ENCODE measurements around the gene DENND2C. TPM values are rescaled to one million over a fixed set of nuclear protein-coding genes. Genes with fewer than 3 reads are reported as not detected.

DENND2C gene
- total and polyA plus RNA-seq, 2 donors: 0.47 to 2.9 TPM

GRCh38 chr1:114690148-114690547, 20.3 kb upstream of the DENND2C start:
- no peaks in the 10 kb centered on the region for H3K9me3 ChIP-seq (ENCODE audit: control insufficient read depth in 2 of 2, insufficient read depth in 1 of 2, low read length in 1 of 2)
- no peaks in the 10 kb centered on the region for H3K4me1 ChIP-seq (ENCODE audit: control insufficient read depth in 2 of 2, insufficient read depth in 2 of 2, low read length in 2 of 2)
- H3K36me3 ChIP-seq (ENCODE audit: control insufficient read depth in 2 of 2, insufficient read depth in 2 of 2, low read length in 1 of 2): no peaks in the 10 kb centered on the region
- no peak overlapping the region for H3K4me3 ChIP-seq (ENCODE audit: low read length in 2 of 2)
- DNase-seq (ENCODE audit: low read depth in 6 of 9, low spot score in 9 of 9): no peak
- H3K27me3 ChIP-seq (ENCODE audit: control insufficient read depth in 2 of 2, insufficient read depth in 1 of 2, low read length in 1 of 2): no peaks in the 10 kb centered on the region
- no peak overlapping the region for H3K27ac ChIP-seq (ENCODE audit: low read depth in 1 of 2, low read length in 1 of 2)
- 92% methylated on average over 1 of the region's 1 CpG for WGBS

GRCh38 chr1:114688526-114688925, 18.7 kb upstream of the DENND2C start:
- no peaks in the 10 kb centered on the region for H3K4me1 ChIP-seq (ENCODE audit: control insufficient read depth in 2 of 2, insufficient read depth in 2 of 2, low read length in 2 of 2)
- no peak for DNase-seq (ENCODE audit: low read depth in 6 of 9, low spot score in 9 of 9)
- H3K36me3 ChIP-seq (ENCODE audit: control insufficient read depth in 2 of 2, insufficient read depth in 2 of 2, low read length in 1 of 2): no peaks in the 10 kb centered on the region
- no peaks in the 10 kb centered on the region for H3K9me3 ChIP-seq (ENCODE audit: control insufficient read depth in 2 of 2, insufficient read depth in 1 of 2, low read length in 1 of 2)
- peaks cover 0 to under 1% of the 10 kb centered on the region in 2 donors for H3K27me3 ChIP-seq (ENCODE audit: control insufficient read depth in 2 of 2, insufficient read depth in 1 of 2, low read length in 1 of 2)
- no peak overlapping the region for H3K27ac ChIP-seq (ENCODE audit: low read depth in 1 of 2, low read length in 1 of 2)
- H3K4me3 ChIP-seq (ENCODE audit: low read length in 2 of 2): no peak overlapping the region
- 84% methylated on average over 4 of the region's 4 CpGs for WGBS

- Histone ChIP-seq H3K4me3 (ENCODE audit: low read length in 2 of 2) (no peak overlapping the region), H3K36me3 (ENCODE audit: control insufficient read depth in 2 of 2, insufficient read depth in 2 of 2, low read length in 1 of 2) (no peaks in the 10 kb centered on the region), H3K27me3 (ENCODE audit: control insufficient read depth in 2 of 2, insufficient read depth in 1 of 2, low read length in 1 of 2) (peaks cover 0 to 2% of the 10 kb centered on the region in 2 donors), H3K9me3 (ENCODE audit: control insufficient read depth in 2 of 2, insufficient read depth in 1 of 2, low read length in 1 of 2) (no peaks in the 10 kb centered on the region), H3K4me1 (ENCODE audit: control insufficient read depth in 2 of 2, insufficient read depth in 2 of 2, low read length in 2 of 2) (no peaks in the 10 kb centered on the region), H3K27ac (ENCODE audit: low read depth in 1 of 2, low read length in 1 of 2) (no peak overlapping the region)
- 90% methylated on average over 5 of the region's 5 CpGs for WGBS
- DNase-seq (ENCODE audit: low read depth in 6 of 9, low spot score in 9 of 9): no peak
Measured at GRCh38 chr1:114685851-114686250, 16.0 kb upstream of the DENND2C start.

- Histone ChIP-seq H3K36me3 (ENCODE audit: control insufficient read depth in 2 of 2, insufficient read depth in 2 of 2, low read length in 1 of 2) (no peaks in the 10 kb centered on the region), H3K27me3 (ENCODE audit: control insufficient read depth in 2 of 2, insufficient read depth in 1 of 2, low read length in 1 of 2) (peaks cover 0 to 5% of the 10 kb centered on the region in 2 donors), H3K9me3 (ENCODE audit: control insufficient read depth in 2 of 2, insufficient read depth in 1 of 2, low read length in 1 of 2) (no peaks in the 10 kb centered on the region), H3K4me1 (ENCODE audit: control insufficient read depth in 2 of 2, insufficient read depth in 2 of 2, low read length in 2 of 2) (no peaks in the 10 kb centered on the region), H3K4me3 (ENCODE audit: low read length in 2 of 2) (no peak overlapping the region), H3K27ac (ENCODE audit: low read depth in 1 of 2, low read length in 1 of 2) (no peak overlapping the region)
- DNase-seq (ENCODE audit: low read depth in 6 of 9, low spot score in 9 of 9): no peak
- WGBS: 95% methylated on average over 5 of the region's 5 CpGs
Measured at GRCh38 chr1:114677691-114678090, 7.8 kb upstream of the DENND2C start.

- H3K27me3 ChIP-seq (ENCODE audit: control insufficient read depth in 2 of 2, insufficient read depth in 1 of 2, low read length in 1 of 2): peaks cover 0 to 11% of the 10 kb centered on the region in 2 donors
- H3K4me3 ChIP-seq (ENCODE audit: low read length in 2 of 2): no peak overlapping the region
- no peaks in the 10 kb centered on the region for H3K4me1 ChIP-seq (ENCODE audit: control insufficient read depth in 2 of 2, insufficient read depth in 2 of 2, low read length in 2 of 2)
- H3K9me3 ChIP-seq (ENCODE audit: control insufficient read depth in 2 of 2, insufficient read depth in 1 of 2, low read length in 1 of 2): no peaks in the 10 kb centered on the region
- no peak overlapping the region for H3K27ac ChIP-seq (ENCODE audit: low read depth in 1 of 2, low read length in 1 of 2)
- 94% methylated on average over 1 of the region's 1 CpG for WGBS
- no peak for DNase-seq (ENCODE audit: low read depth in 6 of 9, low spot score in 9 of 9)
- no peaks in the 10 kb centered on the region for H3K36me3 ChIP-seq (ENCODE audit: control insufficient read depth in 2 of 2, insufficient read depth in 2 of 2, low read length in 1 of 2)
Measured at GRCh38 chr1:114676115-114676514, 6.3 kb upstream of the DENND2C start.

GRCh38 chr1:114671939-114672275, 2.1 kb upstream of the DENND2C start:
- WGBS: 94% methylated on average over 7 of the region's 7 CpGs
- Histone ChIP-seq H3K9me3 (ENCODE audit: control insufficient read depth in 2 of 2, insufficient read depth in 1 of 2, low read length in 1 of 2) (peaks cover 0 to 5% of the 10 kb centered on the region in 2 donors), H3K27ac (ENCODE audit: low read depth in 1 of 2, low read length in 1 of 2) (no peak overlapping the region), H3K4me1 (ENCODE audit: control insufficient read depth in 2 of 2, insufficient read depth in 2 of 2, low read length in 2 of 2) (peaks cover 6 to 10% of the 10 kb centered on the region in 2 donors), H3K4me3 (ENCODE audit: low read length in 2 of 2) (no peak overlapping the region), H3K36me3 (ENCODE audit: control insufficient read depth in 2 of 2, insufficient read depth in 2 of 2, low read length in 1 of 2) (no peaks in the 10 kb centered on the region), H3K27me3 (ENCODE audit: control insufficient read depth in 2 of 2, insufficient read depth in 1 of 2, low read length in 1 of 2) (peaks cover 7 to 36% of the 10 kb centered on the region in 2 donors)
- DNase-seq (ENCODE audit: low read depth in 6 of 9, low spot score in 9 of 9): no peak

- Histone ChIP-seq H3K4me3 (ENCODE audit: low read length in 2 of 2) (no peak overlapping the region), H3K4me1 (ENCODE audit: control insufficient read depth in 2 of 2, insufficient read depth in 2 of 2, low read length in 2 of 2) (peaks cover 6 to 10% of the 10 kb centered on the region in 2 donors), H3K36me3 (ENCODE audit: control insufficient read depth in 2 of 2, insufficient read depth in 2 of 2, low read length in 1 of 2) (no peaks in the 10 kb centered on the region), H3K27ac (ENCODE audit: low read depth in 1 of 2, low read length in 1 of 2) (no peak overlapping the region), H3K9me3 (ENCODE audit: control insufficient read depth in 2 of 2, insufficient read depth in 1 of 2, low read length in 1 of 2) (peaks cover 0 to 5% of the 10 kb centered on the region in 2 donors), H3K27me3 (ENCODE audit: control insufficient read depth in 2 of 2, insufficient read depth in 1 of 2, low read length in 1 of 2) (peaks cover 7 to 36% of the 10 kb centered on the region in 2 donors)
- DNase-seq (ENCODE audit: low read depth in 6 of 9, low spot score in 9 of 9): peak in 1 of 9 donors; percentile 7
- 73% methylated on average over 9 of the region's 9 CpGs for WGBS
Measured at GRCh38 chr1:114671011-114671938, 1.4 kb upstream of the DENND2C start.

- Histone ChIP-seq H3K27me3 (ENCODE audit: control insufficient read depth in 2 of 2, insufficient read depth in 1 of 2, low read length in 1 of 2) (peaks cover 7 to 36% of the 10 kb centered on the region in 2 donors), H3K9me3 (ENCODE audit: control insufficient read depth in 2 of 2, insufficient read depth in 1 of 2, low read length in 1 of 2) (peaks cover 0 to 5% of the 10 kb centered on the region in 2 donors), H3K4me3 (ENCODE audit: low read length in 2 of 2) (peak overlapping the region; percentile 57 to 62), H3K36me3 (ENCODE audit: control insufficient read depth in 2 of 2, insufficient read depth in 2 of 2, low read length in 1 of 2) (no peaks in the 10 kb centered on the region), H3K27ac (ENCODE audit: low read depth in 1 of 2, low read length in 1 of 2) (peak overlapping the region in 1 of 2 donors; percentile 81), H3K4me1 (ENCODE audit: control insufficient read depth in 2 of 2, insufficient read depth in 2 of 2, low read length in 2 of 2) (peaks cover 6 to 10% of the 10 kb centered on the region in 2 donors)
- DNase-seq (ENCODE audit: low read depth in 6 of 9, low spot score in 9 of 9): peak; percentile 40 to 80 (median 68)
- WGBS: 7% methylated on average over 45 of the region's 45 CpGs
Measured at GRCh38 chr1:114670083-114671010, 498 bp upstream of the DENND2C start.
